HepG2 (cell line): ENCODE measurements around the gene ACSM6. TPM values are rescaled to one million over a fixed set of nuclear protein-coding genes. Genes with fewer than 3 reads are reported as not detected.
A peak's percentile ranks its signal among the peaks of the same experiment; 100 is the strongest.

Experiments
- ATAC-seq: fragments of 200-7000 bp; cut with Tn5 transposase; 3 replicates; pipeline ENCODE4 v1.9.1; 2020; ENCODE audit warnings: mild to moderate bottlenecking, moderate library complexity
- BruUV-seq: library from RNA; stranded (reverse); fragments of 400-500 nt; replicated peaks from 2 replicates; lab custom pipeline; 2021; lab: Mats Ljungman, UMichigan
- CTCF ChIA-PET: fragments of 300-600 bp; formaldehyde crosslinking; extraction: SDS; loops from one replicate; lab custom pipeline; 2021; ENCODE audit warnings: low total read pairs, inconsistent platforms, low intra/inter-chr PET ratio; lab: Yijun Ruan, JAX
- POLR2A ChIA-PET: fragments of 350-600 bp; sonication (Branson Sonifier 250); formaldehyde crosslinking; loops from one replicate; lab custom pipeline; 2020; ENCODE audit warnings: antibody characterized with exemption, inconsistent platforms; lab: Yijun Ruan, JAX
- DNase-seq: peaks from one replicate; pipeline ENCODE4 v3.0.0-alpha.2; 2015; ENCODE audit warnings: low spot score
- FAIRE-seq: peaks from 3 replicates; lab custom pipeline; 2011; peaks lifted over from hg19 to GRCh38; lab: Jason Lieb, UNC
- H2AFZ ChIP-seq: one replicate; pipeline ENCODE4 v1.6.1; 2011; ENCODE audit warnings: low read length, inconsistent platforms
- H3K27ac ChIP-seq: fragments of 300-600 bp; 3 replicates; pipeline ENCODE4 v1.8.0; 2011; ENCODE audit warnings: mixed run types, mild to moderate bottlenecking, mixed read lengths, low read length, inconsistent platforms; ENCODE audit not compliant: insufficient read depth; ENCODE audit errors: extremely low read length
- H3K27me3 ChIP-seq, 2 experiments: fragments of 200-600 bp in 1 of 2; 2 replicates in 1 of 2; 3 replicates in 1 of 2; pipeline versions ENCODE4 v1.6.0 to v1.8.0; 2011; ENCODE audit warnings: low read length in 2 of 2, mild to moderate bottlenecking in 2 of 2, moderate library complexity in 2 of 2, inconsistent platforms in 1 of 2; ENCODE audit not compliant: insufficient read depth in 2 of 2, control insufficient read depth in 1 of 2
- H3K36me3 ChIP-seq, 2 experiments: fragments of 200-600 bp in 1 of 2; replicated peaks in 1 of 2; 2 replicates in 1 of 2; 3 replicates in 1 of 2; pipeline versions ENCODE4 v1.5.1 to v1.8.0; 2011; ENCODE audit warnings: low read length in 2 of 2, inconsistent platforms in 1 of 2; ENCODE audit not compliant: insufficient read depth in 2 of 2, control insufficient read depth in 1 of 2
- H3K4me1 ChIP-seq: 2 replicates; pipeline ENCODE4 v1.5.1; 2012; ENCODE audit warnings: low read length, inconsistent platforms; ENCODE audit not compliant: insufficient read depth
- H3K4me2 ChIP-seq: 2 replicates; pipeline ENCODE4 v1.6.0; 2011; ENCODE audit warnings: low read depth, low read length, inconsistent platforms
- H3K4me3 ChIP-seq, 3 experiments: fragments of 200-600 bp in 1 of 3; sonication (generic), shearing (Covaris generic) in 1 of 3; replicated peaks in 1 of 3; 2 replicates each; pipeline ENCODE4 v1.5.1; 2011 to 2016; ENCODE audit warnings: low read length in 3 of 3, inconsistent platforms in 2 of 3, low read depth in 2 of 3, mild to moderate bottlenecking in 2 of 3, control low read depth in 1 of 3, mixed read lengths in 1 of 3; ENCODE audit not compliant: insufficient read depth in 1 of 3
- H3K79me2 ChIP-seq: one replicate; pipeline ENCODE4 v1.6.1; 2011; ENCODE audit warnings: low read length, inconsistent platforms; ENCODE audit not compliant: insufficient read depth
- H3K9ac ChIP-seq: 2 replicates; pipeline ENCODE4 v1.6.0; 2011; ENCODE audit warnings: mild to moderate bottlenecking, low read depth, low read length, inconsistent platforms; ENCODE audit not compliant: insufficient read depth
- H3K9me3 ChIP-seq: 2 replicates; pipeline ENCODE4 v1.5.1; 2012; ENCODE audit warnings: mild to moderate bottlenecking, low read length
- H4K20me1 ChIP-seq: 2 replicates; pipeline ENCODE4 v1.6.0; 2011; ENCODE audit warnings: inconsistent platforms, mild to moderate bottlenecking, low read length, moderate library complexity; ENCODE audit not compliant: insufficient read depth
- ATF7-NPFF ChIP-seq: sonication (generic); formaldehyde crosslinking; IDR thresholded peaks from 2 replicates; pipeline ENCODE4 v1.8.1; 2023; ENCODE audit warnings: mild to moderate bottlenecking, low read depth, missing genetic modification reagents, moderate library complexity
- BCL6 ChIP-seq: IDR thresholded peaks from 2 replicates; pipeline ENCODE4 v1.6.1; 2016; ENCODE audit warnings: missing genetic modification reagents, missing compliant biosample characterization
- FOXK1 ChIP-seq: sonication (generic); formaldehyde crosslinking; IDR thresholded peaks from 2 replicates; pipeline ENCODE4 v1.4.0; 2020; ENCODE audit warnings: low read depth, missing genetic modification reagents, borderline replicate concordance
- HNF4A ChIP-seq: sonication (generic); formaldehyde crosslinking; IDR thresholded peaks from 2 replicates; pipeline ENCODE4 v1.4.0; 2020; ENCODE audit warnings: missing genetic modification reagents
- PAXIP1 ChIP-seq: sonication (generic); formaldehyde crosslinking; conservative IDR thresholded peaks from 2 replicates; pipeline ENCODE4 v1.4.0; 2020; ENCODE audit warnings: mild to moderate bottlenecking, missing genetic modification reagents, moderate library complexity
- POLR2A ChIP-seq, 2 experiments: IDR thresholded peaks; 2 replicates each; pipeline ENCODE4 v1.6.1; 2011; ENCODE audit warnings: low read depth in 2 of 2, low read length in 2 of 2, mild to moderate bottlenecking in 1 of 2, moderate library complexity in 1 of 2; ENCODE audit not compliant: insufficient read depth in 1 of 2
- PPARG ChIP-seq: conservative IDR thresholded peaks from 2 replicates; pipeline ENCODE4 v1.6.1; 2016; ENCODE audit warnings: missing biosample characterization, missing genetic modification reagents
- PTBP1 ChIP-seq: fragments of 200-400 bp; formaldehyde crosslinking; IDR thresholded peaks from 2 replicates; pipeline ENCODE4 v1.6.1; 2018; ENCODE audit warnings: low read length, low read depth; ENCODE audit not compliant: poor library complexity, severe bottlenecking
- TBP ChIP-seq: sonication (generic); formaldehyde crosslinking; IDR thresholded peaks from 2 replicates; pipeline ENCODE4 v1.5.0; 2020; ENCODE audit warnings: missing genetic modification reagents
- YY1 ChIP-seq: IDR thresholded peaks from 2 replicates; pipeline ENCODE4 v1.6.1; 2011; ENCODE audit warnings: low read length, low read depth, moderate library complexity, mild to moderate bottlenecking; ENCODE audit not compliant: insufficient read depth, insufficient replicate concordance
- ZNF280B ChIP-seq: sonication (generic); formaldehyde crosslinking; IDR thresholded peaks from 2 replicates; pipeline ENCODE4 v1.5.0; 2020; ENCODE audit warnings: missing genetic modification reagents, mild to moderate bottlenecking, borderline replicate concordance
- ZNF574 ChIP-seq: sonication (generic); formaldehyde crosslinking; IDR thresholded peaks from 2 replicates; pipeline ENCODE4 v1.4.0; 2020; ENCODE audit warnings: missing genetic modification reagents
- ZNF749 ChIP-seq: sonication (generic); formaldehyde crosslinking; IDR thresholded peaks from 2 replicates; pipeline ENCODE4 v1.8.0; 2022; ENCODE audit warnings: mild to moderate bottlenecking, missing genetic modification reagents, moderate library complexity, borderline replicate concordance
- ZNF75D ChIP-seq: sonication (generic); formaldehyde crosslinking; IDR thresholded peaks from 2 replicates; pipeline ENCODE4 v1.8.1; 2023; ENCODE audit warnings: missing genetic modification reagents, mild to moderate bottlenecking, borderline replicate concordance
- ZNF883 ChIP-seq: sonication (generic); formaldehyde crosslinking; IDR thresholded peaks from 2 replicates; pipeline ENCODE4 v1.5.1; 2020; ENCODE audit warnings: mild to moderate bottlenecking, missing genetic modification reagents; ENCODE audit errors: not compliant biosample characterization
- WGBS: methylation state at CpG from one replicate; pipeline ENCODE4 v1.1.6; 2017; ENCODE audit warnings: low lambda C conversion rate; 5-methylcytosine and 5-hydroxymethylcytosine counted together
- in situ Hi-C: cut with HindIII; loops from 2 replicates; pipeline ENCODE4 v1.10.0; 2017; ENCODE audit warnings: low pct_unique_long_range_greater_than_20kb; ENCODE audit not compliant: extremely low pct_ligation_motif_present
- intact Hi-C: fragments of 100-400 bp; cut with micrococcal nuclease; formaldehyde crosslinking; loops from one replicate; pipeline ENCODE4 v1.10.0; 2022; ENCODE audit not compliant: unreplicated experiment
- polyA plus RNA-seq, 8 experiments: library from polyadenylated mRNA; depleted of rRNA in 3 of 8; stranded (reverse) in 7 of 8; unstranded in 1 of 8; fragments of >200 nt; fragmentation: Illumina TruSeq in 4 of 8; extraction: Trizol in 4 of 8; gene quantifications; 2 replicates each; pipeline versions ENCODE4 v1.2.1 to v1.2.3, GENCODE V29; 2011 to 2016; ENCODE audit warnings: low read depth in 4 of 8, missing spikeins in 1 of 8, mixed read lengths in 1 of 8; ENCODE audit not compliant: insufficient read depth in 1 of 8
- total RNA-seq, 5 experiments: library from RNA; depleted of rRNA; stranded (reverse); fragments of >200 nt; fragmentation: Illumina TruSeq; extraction: Trizol; gene quantifications; 2 replicates each; pipeline ENCODE4 v1.2.3, GENCODE V29; 2016; ENCODE audit warnings: low read depth in 1 of 5

The ACSM6 gene
- total and polyA plus RNA-seq, 2 of the 13 experiments (the other 11 are each of a cell fraction or from before 2014, with no cell fraction given), result not detected

- peak; percentile 93 for FAIRE-seq
- Histone ChIP-seq H3K27ac (peak overlapping the region; percentile 39), H3K9me3 (no peaks in the 10 kb centered on the region), H4K20me1 (no peaks in the 10 kb centered on the region; the same call in 1 of the 2 replicates), H3K9ac (no peak overlapping the region), H3K4me1 (peaks cover 65% of the 10 kb centered on the region), H3K4me2 (no peak overlapping the region), H3K27me3 (no peaks in the 10 kb centered on the region), H3K4me3 (no peak overlapping the region), H3K36me3 (peaks cover 30 to 72% of the 10 kb centered on the region in 2 experiments), H2AFZ (no peak overlapping the region), H3K79me2 (no peaks in the 10 kb centered on the region)
- DNase-seq, result peak; percentile 81
- POLR2A ChIA-PET, result no interaction called here
- TSS peak; percentile 6 for BruUV-seq
- peak; percentile 91 for ATAC-seq
- in situ Hi-C loops, result loop anchor here (5.0 kb wide), 1 partner anchor 99 kb away; no protein-coding TSS in a partner anchor
- intact Hi-C loops, result loop anchor here (1.0 to 5.0 kb wide), 2 partner anchors 10 to 84 kb away; no protein-coding TSS in a partner anchor
- CTCF ChIA-PET, result no interaction called here
- 70% methylated on average over 5 of the region's 5 CpGs for WGBS
- TF ChIP-seq PPARG (peak; percentile 95), ZNF883 (CRISPR knock-in tag) (no peak), POLR2A (IDR thresholded peaks at IDR 0.05; ENCODE audit: insufficient read depth in 1 of 2, low read depth in 2 of 2, low read length in 2 of 2) (peak in 1 of 2 experiments; percentile 15; a peak in 1 of 4 replicates), FOXK1 (no peak), ZNF280B (CRISPR knock-in tag) (no peak), ATF7-NPFF (CRISPR knock-in tag) (no peak), ZNF574 (CRISPR knock-in tag) (no peak), ZNF749 (CRISPR knock-in tag) (no peak), TBP (no peak), PTBP1 (no peak), YY1 (no peak), PAXIP1 (CRISPR knock-in tag) (peak; percentile 46; the same call in 1 of the 2 replicates), BCL6 (CRISPR knock-in tag) (0 out of 2 replicates have a peak, but pooled peaks have one; percentile 15), ZNF75D (no peak), HNF4A (CRISPR knock-in tag) (peak; percentile 23; the same call in 1 of the 2 replicates)
Observed at GRCh38 chr10:95262763-95263518, 68.9 kb downstream of the ACSM6 start.
